Upper lobe of left lung (tissue), 6 donors: ENCODE results near the gene SLC26A11. TPM values are rescaled to one million over a fixed set of nuclear protein-coding genes. Genes with fewer than 3 reads are reported as not detected.
A peak's percentile ranks its signal among the peaks of the same experiment; 100 is the strongest.

ENCODE experiments used
- ATAC-seq, 2 donors: fragments of 200-7000 bp; cut with Tn5 transposase; one replicate each; pipeline ENCODE4 v1.9.1; 2022; ENCODE audit warnings: mild to moderate bottlenecking in 2 of 2, moderate library complexity in 2 of 2; ENCODE audit not compliant: low FRiP score in 2 of 2
- DNase-seq, 2 donors: peaks; one replicate each; pipeline ENCODE4 v3.0.0-alpha.2; 2019 to 2020
- H3K27ac ChIP-seq, 4 donors: fragments of 200-600 bp; sonication (generic); one replicate each; pipeline ENCODE4 v1.5.1; 2016 to 2019
- H3K27me3 ChIP-seq, 4 donors: fragments of 200-600 bp; sonication (generic); one replicate each; pipeline ENCODE4 v1.5.1; 2017 to 2019
- H3K36me3 ChIP-seq, 4 donors: fragments of 200-600 bp; sonication (generic); one replicate each; pipeline ENCODE4 v1.5.1; 2016 to 2019
- H3K4me1 ChIP-seq, 4 donors: fragments of 200-600 bp; sonication (generic); one replicate each; pipeline ENCODE4 v1.5.1; 2018 to 2019
- H3K4me3 ChIP-seq, 4 donors: fragments of 200-600 bp; sonication (generic); one replicate each; pipeline ENCODE4 v1.5.1; 2017 to 2019; ENCODE audit warnings: mild to moderate bottlenecking in 2 of 4, moderate library complexity in 1 of 4
- H3K9me3 ChIP-seq, 4 donors: fragments of 200-600 bp; sonication (generic); one replicate each; pipeline ENCODE4 v1.5.1; 2018 to 2019
- CTCF ChIP-seq, 6 experiments: fragments of 450-650 bp in 4 of 6; fragments of 200-600 bp in 2 of 6; sonication (generic) in 2 of 6; IDR thresholded peaks; one replicate each; pipeline ENCODE4 v1.5.1; 2016 to 2019; ENCODE audit warnings: antibody characterized with exemption in 6 of 6
- EP300 ChIP-seq, 4 donors: sonication (generic); formaldehyde crosslinking; IDR thresholded peaks; one replicate each; pipeline ENCODE4 v1.5.1; 2017; ENCODE audit warnings: antibody characterized with exemption in 4 of 4, control low read depth in 2 of 4
- POLR2A ChIP-seq, 4 donors: fragments of 450-650 bp; IDR thresholded peaks; one replicate each; pipeline ENCODE4 v1.5.1; 2016 to 2017; ENCODE audit warnings: antibody characterized with exemption in 4 of 4, mild to moderate bottlenecking in 2 of 4
- POLR2AphosphoS5 ChIP-seq, 2 donors: sonication (generic); formaldehyde crosslinking; IDR thresholded peaks; one replicate each; pipeline ENCODE4 v1.5.1; 2017; ENCODE audit warnings: antibody characterized with exemption in 2 of 2
- WGBS, 2 donors: methylation state at CpG; one replicate each; pipeline ENCODE4 v1.1.5; 2017 to 2018; 5-methylcytosine and 5-hydroxymethylcytosine counted together
- total RNA-seq, 6 donors: library from RNA; depleted of rRNA in 4 of 6; stranded (reverse); fragments of >200 nt in 4 of 6; gene quantifications; one replicate each; pipeline versions ENCODE4 v1.1.0 to v1.2.1, GENCODE V29; 2016 to 2021
- donor health status: DM: no; HTN: no; CAD: no; lungs with moderate emphysema.
- donor health status: DM: no; HTN: yes; CAD: no; lungs with severe emphysema.

The SLC26A11 gene
- total RNA-seq, 6 donors from 2014 or later: 14.8 to 162 (median 43.1) TPM

- ATAC-seq (no peak), DNase-seq (no peak)
- Histone ChIP-seq H3K4me1 (peaks cover 47 to 61% (median 56%) of the 10 kb centered on the region in 4 donors), H3K27ac (peak overlapping the region; percentile 92 to 98 (median 96)), H3K27me3 (no peaks in the 10 kb centered on the region), H3K4me3 (peak overlapping the region; percentile 60 to 75 (median 67)), H3K36me3 (no peaks in the 10 kb centered on the region), H3K9me3 (no peaks in the 10 kb centered on the region)
- TF ChIP-seq POLR2A (IDR thresholded peaks at IDR 0.05): no peak
- TF ChIP-seq CTCF (IDR thresholded peaks at IDR 0.05): no peak
- TF ChIP-seq POLR2AphosphoS5 (IDR thresholded peaks at IDR 0.05): no peak
- no peak for TF ChIP-seq EP300 (IDR thresholded peaks at IDR 0.05)
- 38 to 41% methylated on average over 18 of the region's 18 CpGs for WGBS, 2 donors
Observed at GRCh38 chr17:80259457-80260068, 39.3 kb downstream of the SLC26A11 start.

GRCh38 chr17:80260069-80260535 lies 39.9 kb downstream of the SLC26A11 start:
- H3K4me1 ChIP-seq: peaks cover 49 to 61% (median 56%) of the 10 kb centered on the region in 4 donors
- TF ChIP-seq EP300 (IDR thresholded peaks at IDR 0.05): no peak
- TF ChIP-seq CTCF (IDR thresholded peaks at IDR 0.05): peak in 3 of 6 experiments; percentile 7 to 33 (median 29)
- peak in 2 of 4 donors; percentile 74 to 84 for TF ChIP-seq POLR2A (IDR thresholded peaks at IDR 0.05)
- peak; percentile 69 to 71 for TF ChIP-seq POLR2AphosphoS5 (IDR thresholded peaks at IDR 0.05)
- DNase-seq (peak; percentile 78 to 95), ATAC-seq (peak; percentile 71 to 88)
- H3K9me3 ChIP-seq: no peaks in the 10 kb centered on the region
- no peaks in the 10 kb centered on the region for H3K27me3 ChIP-seq
- WGBS, 2 donors: 0 to 2% methylated on average over 9 to 35 of the region's 63 CpGs
- peaks cover 0 to 3% (median 0%) of the 10 kb centered on the region in 4 donors for H3K36me3 ChIP-seq
- peak overlapping the region; percentile 92 to 98 (median 96) for H3K27ac ChIP-seq
- peak overlapping the region; percentile 60 to 75 (median 67) for H3K4me3 ChIP-seq

- TF ChIP-seq CTCF (IDR thresholded peaks at IDR 0.05): peak in 2 of 6 experiments; percentile 19 to 26
- TF ChIP-seq EP300 (IDR thresholded peaks at IDR 0.05): no peak
- TF ChIP-seq POLR2AphosphoS5 (IDR thresholded peaks at IDR 0.05): peak; percentile 66 to 75
- TF ChIP-seq POLR2A (IDR thresholded peaks at IDR 0.05): peak in 3 of 4 donors; percentile 73 to 85 (median 80)
- ATAC-seq (peak in 1 of 2 donors; percentile 58), DNase-seq (peak; percentile 64 to 93)
- peaks cover 49 to 61% (median 56%) of the 10 kb centered on the region in 4 donors for H3K4me1 ChIP-seq
- 0% methylated on average over 1 to 3 of the region's 54 CpGs for WGBS, 2 donors
- H3K27ac ChIP-seq: peak within 1 kb of the TSS; percentile 94 to 100 (median 98)
- peaks cover 0 to 10% (median 0%) of the 10 kb centered on the region in 4 donors for H3K36me3 ChIP-seq
- H3K9me3 ChIP-seq: no peaks in the 10 kb centered on the region
- no peaks in the 10 kb centered on the region for H3K27me3 ChIP-seq
- H3K4me3 ChIP-seq: peak within 1 kb of the TSS; percentile 69 to 99 (median 86)
Observed at GRCh38 chr17:80260791-80261158, 40.5 kb downstream of the SLC26A11 start, which contains the start of gene RNF213. RNF213 (plus strand) TSS chr17:80260852; CDS start chr17:80263682, 2,830 bp downstream.

- Histone ChIP-seq H3K27me3 (no peaks in the 10 kb centered on the region), H3K27ac (peak overlapping the region; percentile 94 to 100 (median 98)), H3K9me3 (no peaks in the 10 kb centered on the region), H3K4me1 (peaks cover 52 to 63% (median 56%) of the 10 kb centered on the region in 4 donors), H3K4me3 (peak overlapping the region; percentile 69 to 99 (median 84)), H3K36me3 (peaks cover 0 to 11% (median under 1%) of the 10 kb centered on the region in 4 donors)
- DNase-seq: peak; percentile 62 to 90
- peak; percentile 23 to 31 for TF ChIP-seq POLR2AphosphoS5 (IDR thresholded peaks at IDR 0.05)
- TF ChIP-seq EP300 (IDR thresholded peaks at IDR 0.05): peak in 1 of 4 donors; percentile 28
- TF ChIP-seq POLR2A (IDR thresholded peaks at IDR 0.05): peak in 1 of 4 donors; percentile 9
- TF ChIP-seq CTCF (IDR thresholded peaks at IDR 0.05): no peak
- ATAC-seq: peak in 1 of 2 donors; percentile 34
- 5 to 8% methylated on average over 16 to 28 of the region's 45 CpGs for WGBS, 2 donors
Observed at GRCh38 chr17:80261159-80261894, 41.1 kb downstream of the SLC26A11 start.
